HG03103 (cell line): ENCODE results near the gene THAP3.

Experiments used
- ATAC-seq: cut with Tn5 transposase; IDR thresholded peaks from one replicate; pipeline ENCODE4 v1.9.1; 2021; ENCODE audit warnings: low read depth; ENCODE audit not compliant: unreplicated experiment

Gene THAP3

GRCh38 chr1:6666696-6667095, 42.0 kb downstream of the THAP3 start:
- ATAC-seq, result no peak

GRCh38 chr1:6667139-6667538, 42.5 kb downstream of the THAP3 start:
- no peak for ATAC-seq

DNA sequence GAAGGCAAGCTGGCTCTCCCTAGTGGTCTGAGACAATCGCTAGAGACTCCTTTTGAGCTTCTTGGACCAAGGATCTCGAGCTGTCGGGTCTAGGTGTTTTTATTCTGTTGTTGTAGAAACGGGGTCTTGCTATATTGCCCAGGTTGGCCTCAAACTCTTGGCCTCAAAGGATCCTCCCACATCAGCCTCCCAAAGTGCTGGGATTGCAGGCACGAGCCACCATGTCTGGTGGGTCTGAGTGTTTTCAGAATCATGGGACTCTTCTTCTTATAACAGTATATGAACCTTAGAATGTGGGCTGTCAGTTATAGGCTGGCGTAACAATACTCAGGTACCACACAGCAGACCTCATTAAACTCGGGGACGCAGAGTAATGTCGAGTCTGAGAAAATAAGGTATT, 43.8 kb downstream of the THAP3 start:
- ATAC-seq, result no peak

DNA sequence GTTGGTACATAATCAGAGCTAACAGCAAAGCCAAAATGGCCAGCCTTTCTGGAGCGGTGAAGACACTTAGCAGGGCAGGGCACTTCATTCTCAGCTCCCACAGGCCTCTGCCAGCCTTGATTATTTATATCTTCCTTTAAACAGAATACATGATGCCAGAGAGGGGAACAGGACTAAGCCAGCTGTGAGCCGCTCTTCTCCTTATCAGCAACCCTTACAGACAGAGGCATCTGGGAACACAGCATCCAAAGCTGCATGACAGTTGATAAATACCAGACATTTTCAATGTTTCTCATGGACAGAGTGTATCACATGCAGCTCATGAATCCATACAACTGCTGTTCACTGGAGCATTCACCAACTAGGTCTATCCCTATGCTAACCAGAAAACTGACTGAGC, 47.9 kb downstream of the THAP3 start:
- no peak for ATAC-seq

GRCh38 chr1:6673816-6674398, 49.2 kb downstream of the THAP3 start:
- ATAC-seq, result no peak

- no peak for ATAC-seq
Measured at GRCh38 chr1:6674771-6675170, 50.1 kb downstream of the THAP3 start.

GRCh38 chr1:6675941-6676340, 51.3 kb downstream of the THAP3 start:
- ATAC-seq, result no peak
